GM21825 (cell line): ENCODE data around the gene GUCY2D.

Experiments used
- ATAC-seq: cut with Tn5 transposase; IDR thresholded peaks from one replicate; pipeline ENCODE4 v1.9.1; 2021; ENCODE audit warnings: mild to moderate bottlenecking, moderate library complexity; ENCODE audit not compliant: unreplicated experiment

Gene GUCY2D

DNA sequence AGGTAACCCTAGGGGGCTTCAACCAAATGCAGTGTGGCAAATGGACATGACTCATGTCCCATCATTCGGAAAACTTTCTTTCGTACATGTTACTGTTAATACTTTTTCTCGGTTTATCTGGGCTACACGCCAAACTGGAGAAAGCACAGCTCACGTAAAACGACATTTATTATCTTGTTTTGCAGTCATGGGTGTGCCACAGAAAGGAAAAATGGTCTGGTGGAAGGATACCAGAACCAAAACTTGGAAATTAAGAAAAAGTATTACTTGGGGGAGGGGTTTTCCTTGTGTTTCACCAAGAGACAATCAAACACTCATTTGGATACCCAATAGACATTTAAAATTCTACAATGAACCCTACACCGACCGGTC, 60.0 kb downstream of the GUCY2D start:
- no peak for ATAC-seq

DNA sequence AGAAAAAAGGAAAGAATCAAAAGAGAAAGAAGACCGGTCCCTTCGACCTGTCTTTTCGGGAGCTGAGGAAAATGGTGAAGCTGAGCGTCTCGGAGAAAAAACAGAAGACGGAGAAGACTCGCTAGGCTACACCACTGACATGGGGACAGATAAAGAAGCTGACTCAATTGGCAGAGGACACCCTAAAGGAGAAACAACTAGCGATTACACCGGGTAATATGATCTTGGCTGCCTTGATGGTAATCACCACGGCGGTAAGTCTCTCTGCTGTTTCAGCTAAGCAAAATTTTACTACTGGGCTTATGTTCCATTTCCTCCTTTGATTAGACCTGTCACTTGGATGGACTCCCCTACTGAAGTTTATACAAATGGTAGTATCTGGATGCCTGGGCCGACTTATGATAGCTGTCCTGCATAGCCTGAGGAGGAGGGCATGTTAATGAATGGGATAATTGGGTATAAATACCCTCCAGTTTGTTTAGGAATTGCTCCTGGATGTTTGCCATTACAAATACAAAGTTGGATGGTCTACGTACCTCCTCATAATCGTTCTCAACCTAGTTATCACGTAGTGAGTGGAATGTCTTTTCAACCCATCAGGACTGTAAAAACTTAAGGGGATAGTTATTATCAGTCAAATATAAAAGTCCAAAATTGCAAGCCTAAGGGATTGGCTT, 60.5 kb downstream of the GUCY2D start:
- no peak for ATAC-seq

GRCh38 chr17:8063761-8064534, 61.5 kb downstream of the GUCY2D start:
- ATAC-seq: no peak

GRCh38 chr17:8064561-8065019, 62.2 kb downstream of the GUCY2D start:
- no peak for ATAC-seq

- ATAC-seq: no peak
These were observed 64.7 kb downstream of the GUCY2D start for GRCh38 chr17:8066841-8067775.

GRCh38 chr17:8067806-8068205, 65.4 kb downstream of the GUCY2D start:
- no peak for ATAC-seq

DNA sequence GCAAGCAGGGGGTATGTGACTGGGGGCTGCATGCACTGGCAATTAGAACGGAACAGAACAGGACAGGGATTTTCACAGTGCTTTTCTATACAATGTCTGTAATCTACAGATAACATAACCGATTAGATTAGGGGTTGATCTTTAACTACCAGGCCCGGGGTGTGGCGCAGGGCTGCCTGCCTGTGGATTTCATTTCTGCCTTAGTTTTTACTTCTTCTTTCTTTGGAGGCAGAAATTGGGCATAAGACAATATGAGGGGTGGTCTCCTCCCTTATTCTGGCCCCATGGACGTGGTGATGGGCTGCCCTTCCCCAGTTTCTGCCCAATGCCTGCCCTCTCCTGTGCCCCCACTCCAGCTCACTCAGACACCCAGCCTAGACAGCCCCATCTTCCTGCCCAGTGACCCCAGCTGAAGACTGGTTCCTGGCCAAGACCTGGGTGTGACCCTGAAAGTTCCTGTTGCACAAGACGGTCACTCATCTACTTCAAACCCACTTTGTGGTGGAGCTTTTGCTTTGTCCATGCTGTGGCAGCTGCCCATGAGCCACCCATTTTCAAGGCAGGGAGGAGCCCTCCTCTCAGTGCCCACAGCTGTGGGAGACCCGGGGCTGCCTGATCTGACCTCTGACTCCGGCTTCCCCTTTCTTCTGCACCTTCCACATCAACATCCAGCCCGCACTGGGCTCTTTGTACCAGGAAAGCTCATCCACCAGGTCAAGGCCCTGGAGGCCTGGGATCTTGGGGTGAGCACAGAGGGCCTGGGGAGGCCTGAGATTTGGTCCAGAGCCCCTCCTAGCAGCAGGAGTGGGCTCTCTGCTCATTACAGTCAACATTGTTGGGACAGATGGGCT, 66.5 kb downstream of the GUCY2D start:
- ATAC-seq: no peak

GRCh38 chr17:8069587-8069860, 67.1 kb downstream of the GUCY2D start:
- ATAC-seq: no peak
